Endothelial cell of umbilical vein (primary cell): ENCODE data around the gene LMO7. TPM values are rescaled to one million over a fixed set of nuclear protein-coding genes. Genes with fewer than 3 reads are reported as not detected.

Experiments
- BruUV-seq: library from RNA; stranded (reverse); fragments of 400-500 nt; replicated peaks from 2 replicates; lab custom pipeline; 2021; lab: Mats Ljungman, UMichigan
- CTCF ChIA-PET: fragments of 300-600, 350-600 bp; sonication (Branson Sonifier 250); formaldehyde crosslinking; loops from one replicate; lab custom pipeline; 2021; ENCODE audit warnings: antibody characterized with exemption, inconsistent platforms; lab: Charles Lee
- POLR2A ChIA-PET: fragments of 300-600, 350-600 bp; sonication (Branson Sonifier 250); formaldehyde crosslinking; loops from one replicate; lab custom pipeline; 2021; ENCODE audit warnings: antibody characterized with exemption, inconsistent platforms; lab: Charles Lee
- DNase-seq: peaks from one replicate; pipeline ENCODE4 v3.0.0-alpha.2; 2011; ENCODE audit warnings: low read depth, low spot score
- FAIRE-seq: peaks from 2 replicates; lab custom pipeline; 2011; peaks lifted over from hg19 to GRCh38; lab: Jason Lieb, UNC
- H2AFZ ChIP-seq: 2 replicates; pipeline ENCODE4 v1.6.0; 2012; ENCODE audit warnings: low read depth, low read length, control low read depth, inconsistent platforms
- H3K27ac ChIP-seq: 2 replicates; pipeline ENCODE4 v1.5.1; 2011; ENCODE audit warnings: low read depth, mild to moderate bottlenecking, control low read depth, low read length, moderate library complexity; ENCODE audit not compliant: insufficient read depth
- H3K27me3 ChIP-seq, 2 experiments: 2 replicates each; pipeline versions ENCODE4 v1.6.0 to v1.6.1; 2011; ENCODE audit warnings: low read length in 2 of 2, mixed read lengths in 1 of 2; ENCODE audit not compliant: control insufficient read depth in 2 of 2, insufficient read depth in 2 of 2
- H3K36me3 ChIP-seq, 2 experiments: 2 replicates in 1 of 2; 3 replicates in 1 of 2; pipeline ENCODE4 v1.5.1; 2011; ENCODE audit warnings: low read length in 2 of 2, mild to moderate bottlenecking in 1 of 2, moderate library complexity in 1 of 2; ENCODE audit not compliant: control insufficient read depth in 2 of 2, insufficient read depth in 2 of 2; ENCODE audit errors: extremely low read depth in 1 of 2
- H3K4me1 ChIP-seq: 3 replicates; pipeline ENCODE4 v1.5.1; 2011; ENCODE audit warnings: mild to moderate bottlenecking, low read length; ENCODE audit not compliant: control insufficient read depth, insufficient read depth; ENCODE audit errors: extremely low read depth
- H3K4me2 ChIP-seq: 2 replicates; pipeline ENCODE4 v1.6.1; 2011; ENCODE audit warnings: low read length, control low read depth, mixed read lengths; ENCODE audit not compliant: insufficient read depth
- H3K4me3 ChIP-seq, 3 experiments: fragments of 200-600 bp in 1 of 3; sonication (generic), shearing (Covaris generic) in 1 of 3; replicated peaks in 1 of 3; 2 replicates each; pipeline ENCODE4 v1.5.1; 2011 to 2016; ENCODE audit warnings: control low read depth in 3 of 3, low read length in 3 of 3, mild to moderate bottlenecking in 2 of 3, inconsistent platforms in 1 of 3, low read depth in 1 of 3, moderate library complexity in 1 of 3; ENCODE audit not compliant: insufficient read depth in 1 of 3
- H3K79me2 ChIP-seq: 2 replicates; pipeline ENCODE4 v1.6.0; 2012; ENCODE audit warnings: low read length, inconsistent platforms; ENCODE audit not compliant: control insufficient read depth, insufficient read depth
- H3K9ac ChIP-seq: replicated peaks from 2 replicates; pipeline ENCODE3; 2011; ENCODE audit warnings: low read length, control low read depth; ENCODE audit not compliant: insufficient read depth; ENCODE audit errors: extremely low read depth
- H3K9me1 ChIP-seq: replicated peaks from 3 replicates; pipeline ENCODE4 v1.6.0; 2011; ENCODE audit warnings: mild to moderate bottlenecking, low read length; ENCODE audit not compliant: control insufficient read depth, insufficient read depth; ENCODE audit errors: extremely low read depth
- H3K9me3 ChIP-seq: replicated peaks from 2 replicates; pipeline ENCODE4 v1.5.1; 2012; ENCODE audit warnings: low read length, inconsistent platforms; ENCODE audit not compliant: control insufficient read depth, insufficient read depth
- H4K20me1 ChIP-seq: replicated peaks from 2 replicates; pipeline ENCODE3; 2011; ENCODE audit warnings: mild to moderate bottlenecking, low read length; ENCODE audit not compliant: control insufficient read depth, insufficient read depth; ENCODE audit errors: extremely low read depth
- CTCF ChIP-seq, 2 donors: IDR thresholded peaks; 1 replicate in 1 of 2; 2 replicates in 1 of 2; pipeline ENCODE4 v1.5.1; 2011; ENCODE audit warnings: low read length in 2 of 2, mild to moderate bottlenecking in 2 of 2, moderate library complexity in 2 of 2, control low read depth in 1 of 2, inconsistent platforms in 1 of 2, low read depth in 1 of 2; ENCODE audit not compliant: insufficient read depth in 1 of 2; ENCODE audit errors: extremely low read depth in 1 of 2
- EZH2 ChIP-seq: IDR thresholded peaks from 2 replicates; pipeline ENCODE4 v1.6.1; 2012; ENCODE audit warnings: borderline replicate concordance, low read depth, mild to moderate bottlenecking, moderate library complexity, low read length, inconsistent platforms; ENCODE audit not compliant: severe bottlenecking
- FOS ChIP-seq: IDR thresholded peaks from 2 replicates; pipeline ENCODE4 v1.6.1; 2011; ENCODE audit warnings: mild to moderate bottlenecking, low read length, moderate library complexity, borderline replicate concordance; ENCODE audit not compliant: insufficient read depth
- GATA2 ChIP-seq: IDR thresholded peaks from 2 replicates; pipeline ENCODE4 v1.7.0; 2011; ENCODE audit warnings: low read depth, mild to moderate bottlenecking, moderate library complexity, mixed read lengths, low read length; ENCODE audit not compliant: insufficient read length, insufficient read depth
- JUN ChIP-seq: IDR thresholded peaks from 2 replicates; pipeline ENCODE4 v1.6.1; 2011; ENCODE audit warnings: borderline replicate concordance, low read depth; ENCODE audit not compliant: insufficient read length, insufficient read depth
- MAX ChIP-seq: IDR thresholded peaks from 2 replicates; pipeline ENCODE4 v1.6.1; 2011; ENCODE audit not compliant: insufficient read depth, insufficient read length
- MYC ChIP-seq: IDR thresholded peaks from one replicate; pipeline ENCODE4 v1.6.1; 2011; ENCODE audit warnings: mild to moderate bottlenecking, low read depth, low read length
- POLR2A ChIP-seq: IDR thresholded peaks from 2 replicates; pipeline ENCODE4 v1.6.1; 2012; ENCODE audit warnings: low read depth, mild to moderate bottlenecking, control low read depth, low read length
- POLR2AphosphoS5 ChIP-seq: IDR thresholded peaks from 2 replicates; pipeline ENCODE4 v1.6.1; 2012; ENCODE audit warnings: low read depth, mild to moderate bottlenecking, control low read depth, low read length, moderate library complexity; ENCODE audit not compliant: insufficient read depth
- dilution Hi-C: fragments of 300-500 bp; cut with MboI; formaldehyde crosslinking; loops from one replicate; pipeline ENCODE4 v1.15.0; 2019; ENCODE audit warnings: low sequenced_read_pairs; ENCODE audit not compliant: extremely low pct_ligation_motif_present
- intact Hi-C: fragments of 100-400 bp; cut with micrococcal nuclease; formaldehyde crosslinking; loops from one replicate; pipeline ENCODE4 v1.10.0; 2022
- polyA plus RNA-seq, 4 experiments: library from polyadenylated mRNA; depleted of rRNA in 3 of 4; stranded (reverse) in 3 of 4; unstranded in 1 of 4; fragments of >200 nt; gene quantifications; 2 replicates each; pipeline versions ENCODE4 v1.2.1 to v1.2.3, GENCODE V29; 2011 to 2012; ENCODE audit warnings: missing spikeins in 1 of 4
- total RNA-seq: library from RNA; stranded (reverse); gene quantifications from 2 replicates; pipeline ENCODE4 v1.2.3, GENCODE V29; 2021

Gene LMO7
- total and polyA plus RNA-seq, 2 donors (not counting 3 experiments of a cell fraction or from before 2014, with no cell fraction given) = 10.5 to 21.1 TPM

- TF ChIP-seq MYC (no peak), MAX (no peak), JUN (no peak), POLR2A (no peak), GATA2 (no peak), CTCF (IDR thresholded peaks at IDR 0.05; ENCODE audit: extremely low read depth in 1 of 2, insufficient read depth in 1 of 2, low read depth in 1 of 2, low read length in 2 of 2) (no peak), EZH2 (no peak), POLR2AphosphoS5 (no peak), FOS (no peak)
- intact Hi-C loops = loop anchor here (2.0 to 5.0 kb wide), 2 partner anchors 14 to 263 kb away; no protein-coding TSS in a partner anchor
- CTCF ChIA-PET = no interaction called here
- Histone ChIP-seq H4K20me1 (no peaks in the 10 kb centered on the region), H3K9me3 (no peaks in the 10 kb centered on the region), H3K27me3 (no peaks in the 10 kb centered on the region), H3K4me1 (peaks cover 9% of the 10 kb centered on the region), H3K9ac (peak overlapping the region; percentile 38), H3K9me1 (no peaks in the 10 kb centered on the region), H3K79me2 (peaks cover 5% of the 10 kb centered on the region), H3K4me3 (peak overlapping the region; percentile 32 to 62 (median 56)), H3K36me3 (no peaks in the 10 kb centered on the region), H3K27ac (no peak overlapping the region), H3K4me2 (peak overlapping the region; percentile 68), H2AFZ (peak overlapping the region; percentile 82)
- no TSS peak for BruUV-seq
- dilution Hi-C loops = no loop called here
- POLR2A ChIA-PET = no interaction called here
- DNase-seq = no peak
- peak; percentile 8 for FAIRE-seq
Observed at GRCh38 chr13:75635101-75635827, 866 bp upstream of the LMO7 start.
